Esophagus muscularis mucosa (tissue), 4 donors: ENCODE data around the gene MYL3.

Source experiments
- CTCF ChIP-seq, 3 experiments: fragments of 200-600 bp in 2 of 3; fragments of 450-650 bp in 1 of 3; sonication (generic) in 2 of 3; IDR thresholded peaks; one replicate each; pipeline ENCODE4 v1.5.1; 2017 to 2019; ENCODE audit warnings: antibody characterized with exemption in 3 of 3, mild to moderate bottlenecking in 2 of 3, moderate library complexity in 1 of 3
- EP300 ChIP-seq: sonication (generic); formaldehyde crosslinking; IDR thresholded peaks from one replicate; pipeline ENCODE4 v1.6.1; 2017; ENCODE audit warnings: antibody characterized with exemption
- POLR2A ChIP-seq: fragments of 450-650 bp; IDR thresholded peaks from one replicate; pipeline ENCODE4 v1.6.1; 2017; ENCODE audit warnings: antibody characterized with exemption, moderate library complexity, mild to moderate bottlenecking, low read depth
- POLR2AphosphoS5 ChIP-seq, 2 donors: sonication (generic); formaldehyde crosslinking; IDR thresholded peaks; one replicate each; pipeline ENCODE4 v1.6.1; 2017; ENCODE audit warnings: antibody characterized with exemption in 2 of 2

- TF ChIP-seq CTCF (IDR thresholded peaks at IDR 0.05) (no peak), POLR2A (no peak), POLR2AphosphoS5 (IDR thresholded peaks at IDR 0.05) (no peak), EP300 (no peak)
Observed at GRCh38 chr3:46849045-46849631, 14.1 kb downstream of the MYL3 start.
